Measurements from ENCODE around the gene ANKRD45.
A peak's percentile ranks its signal among the peaks of the same experiment; 100 is the strongest.
"Not testable (repeated sequence)": the region's sequence is repeated elsewhere in the genome, so short reads cannot be mapped to it uniquely, and the experiment has no call there.

ANKRD45 gene

GRCh38 chr1:173642450-173643139, 27.1 kb downstream of the ANKRD45 start:
- DNase-seq (ENCODE audit: low read depth) = peak; percentile 35

DNA sequence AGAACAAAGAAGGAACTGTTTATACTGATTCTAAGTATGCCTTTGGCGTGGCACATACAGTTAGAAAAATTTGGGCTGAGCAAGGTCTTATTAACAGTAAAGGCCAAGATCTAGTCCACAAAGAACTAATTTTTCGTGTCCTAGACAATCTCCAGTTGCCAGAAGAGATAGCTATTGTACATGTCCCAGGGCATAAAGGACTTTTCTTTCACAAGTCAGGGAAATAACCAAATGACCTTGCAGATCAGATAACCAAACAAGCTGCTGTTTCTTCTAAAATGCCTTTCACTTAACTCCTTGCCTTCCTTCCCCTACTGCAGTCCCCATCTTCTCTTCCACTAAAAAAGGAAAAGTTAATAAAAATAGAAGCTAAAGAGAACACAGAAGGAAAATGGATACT, 30.5 kb downstream of the ANKRD45 start:
- no peak for DNase-seq (ENCODE audit: low read depth)

- DNase-seq (ENCODE audit: low read depth) = no peak
These were observed 31.3 kb downstream of the ANKRD45 start for GRCh38 chr1:173638043-173639021.

DNA sequence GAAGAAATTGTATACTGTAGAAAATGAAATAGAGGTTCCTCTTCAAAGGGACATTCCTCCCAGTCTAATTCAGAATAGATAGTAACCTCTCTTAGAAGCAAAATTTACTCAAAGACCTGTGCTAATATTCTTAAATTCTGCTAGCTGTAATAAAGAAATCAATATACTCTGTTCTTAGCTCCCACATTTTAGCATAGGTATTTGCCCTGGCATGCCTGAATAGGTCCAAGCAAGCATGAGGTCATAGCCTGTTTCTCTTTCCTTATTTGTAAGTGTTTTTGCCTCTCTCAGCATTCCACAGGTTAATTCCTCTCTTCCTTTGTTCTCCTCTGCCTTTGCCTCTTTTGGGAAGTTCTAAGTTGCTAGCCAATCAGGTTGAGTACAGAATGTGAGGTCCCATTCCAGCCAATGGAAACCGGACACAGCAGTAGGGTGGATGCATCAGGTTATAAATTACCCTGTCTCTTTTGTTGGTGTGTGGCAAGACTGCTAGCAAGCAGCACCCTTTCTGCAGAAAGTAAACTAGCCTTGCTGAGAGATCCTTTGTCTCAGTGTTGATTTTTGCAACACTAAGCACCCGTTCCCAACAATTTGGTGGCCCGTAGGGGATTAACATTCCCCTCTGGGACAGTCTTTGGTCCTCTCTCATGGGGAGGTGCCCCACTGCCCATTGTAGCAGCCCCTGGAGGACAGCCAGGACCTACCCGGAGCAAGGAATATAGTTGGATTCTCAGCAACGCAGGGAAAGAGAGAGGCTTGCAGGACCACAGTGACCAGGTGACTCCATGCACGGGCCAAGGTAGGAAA, 32.2 kb downstream of the ANKRD45 start:
- not testable (repeated sequence) for DNase-seq (ENCODE audit: low read depth)

DNA sequence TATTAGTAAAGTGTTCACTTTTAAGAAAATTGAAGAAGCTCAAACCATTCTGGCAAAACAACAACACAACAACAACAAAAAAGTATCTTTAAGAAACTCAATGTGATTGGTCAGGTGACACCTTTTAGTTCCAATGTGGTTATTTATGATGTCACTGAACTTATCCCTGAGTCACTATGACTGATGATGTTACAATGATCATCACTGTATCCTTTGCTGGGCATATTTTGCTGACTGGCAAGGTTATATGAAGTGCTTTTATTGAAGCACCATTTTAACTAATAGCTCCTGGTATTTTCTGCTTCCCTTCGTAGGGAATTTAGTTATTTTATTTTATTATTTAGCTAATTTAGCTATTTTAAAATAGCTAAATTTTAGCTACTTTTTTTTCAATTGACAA, 34.5 kb downstream of the ANKRD45 start, which contains the start of gene TEX50:
Gene TEX50, plus strand, starts transcription at position 223 of the 400 bp plus-strand sequence. CDS start 184 bp downstream, outside the sequence.
- no peak for DNase-seq (ENCODE audit: low read depth)

GRCh38 chr1:173628888-173629287, 40.8 kb downstream of the ANKRD45 start:
- DNase-seq (ENCODE audit: low read depth) = no peak

- DNase-seq (ENCODE audit: low read depth) = no peak
These were observed 42.4 kb downstream of the ANKRD45 start for GRCh38 chr1:173627269-173627668.

DNA sequence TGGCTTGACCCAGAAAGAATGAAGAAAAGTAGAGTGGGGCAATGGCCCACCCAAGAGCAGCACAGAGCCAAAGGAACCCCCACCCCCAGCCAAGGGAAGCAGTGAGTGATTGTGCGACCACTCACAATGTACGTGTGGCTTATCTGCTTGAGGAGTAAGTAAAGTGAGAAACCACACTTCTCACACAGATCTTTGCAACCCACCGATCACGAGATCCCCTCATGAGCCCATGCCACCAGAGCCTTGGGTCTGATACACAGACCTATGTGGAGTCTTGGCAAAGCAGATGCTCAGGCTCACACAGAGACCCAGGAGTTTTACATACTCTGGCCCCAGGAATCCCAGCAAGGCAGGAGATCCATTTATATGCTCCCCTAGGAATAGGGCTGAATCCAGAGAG, 52.8 kb downstream of the ANKRD45 start:
- no peak for DNase-seq (ENCODE audit: low read depth)

DNA sequence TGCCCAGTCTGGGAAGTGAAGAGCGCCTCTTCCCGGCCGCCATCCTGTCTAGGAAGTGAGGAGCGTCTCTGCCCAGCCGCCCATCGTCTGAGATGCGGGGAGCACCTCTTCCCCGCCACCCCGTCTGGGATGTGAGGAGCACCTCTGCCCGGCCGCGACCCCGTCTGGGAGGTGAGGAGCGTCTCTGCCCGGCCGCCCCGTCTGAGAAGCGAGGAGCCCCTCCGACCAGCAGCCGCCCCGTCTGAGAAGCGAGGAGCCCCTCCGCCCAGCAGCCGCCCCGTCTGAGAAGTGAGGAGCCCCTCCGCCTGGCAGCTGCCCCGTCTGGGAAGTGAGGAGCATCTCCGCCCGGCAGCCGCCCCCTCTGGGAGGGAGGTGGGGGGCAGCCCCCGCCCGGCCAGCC, 56.6 kb downstream of the ANKRD45 start:
- not testable (repeated sequence) for DNase-seq (ENCODE audit: low read depth)

- DNase-seq (ENCODE audit: low read depth) = no peak
These were observed 61.0 kb downstream of the ANKRD45 start for GRCh38 chr1:173608503-173609216.

DNA sequence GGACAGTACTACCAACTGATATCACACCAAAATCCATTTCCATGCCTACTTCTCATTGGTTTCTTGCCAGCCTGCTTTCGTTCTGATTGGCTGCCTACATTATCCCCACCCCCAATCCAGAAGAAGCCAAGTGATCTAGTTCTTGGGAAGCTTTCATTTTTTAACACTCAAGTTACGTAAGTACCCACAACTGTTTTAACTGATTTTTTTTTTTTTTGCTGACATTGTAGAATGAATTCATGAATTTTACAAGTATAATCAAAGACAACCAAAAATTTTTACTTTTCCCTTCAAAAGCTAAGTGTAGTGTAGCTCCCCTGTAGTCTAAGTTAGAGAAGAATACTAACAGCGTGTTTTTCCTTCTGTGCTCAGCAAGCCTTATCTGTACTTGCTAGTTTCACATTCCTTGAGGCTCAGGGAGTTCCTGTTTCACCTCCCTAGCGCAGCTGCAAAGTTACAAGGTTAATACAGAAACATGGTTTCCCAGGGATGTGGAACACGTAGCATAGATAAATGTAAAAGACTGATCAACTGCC, 66.5 kb downstream of the ANKRD45 start, which contains the start of gene SLC9C2:
Gene SLC9C2, minus strand, starts transcription at position 17 of the 536 bp plus-strand sequence. CDS start 1,296 bp downstream, outside the sequence.
- DNase-seq (ENCODE audit: low read depth) = peak; percentile 76

DNA sequence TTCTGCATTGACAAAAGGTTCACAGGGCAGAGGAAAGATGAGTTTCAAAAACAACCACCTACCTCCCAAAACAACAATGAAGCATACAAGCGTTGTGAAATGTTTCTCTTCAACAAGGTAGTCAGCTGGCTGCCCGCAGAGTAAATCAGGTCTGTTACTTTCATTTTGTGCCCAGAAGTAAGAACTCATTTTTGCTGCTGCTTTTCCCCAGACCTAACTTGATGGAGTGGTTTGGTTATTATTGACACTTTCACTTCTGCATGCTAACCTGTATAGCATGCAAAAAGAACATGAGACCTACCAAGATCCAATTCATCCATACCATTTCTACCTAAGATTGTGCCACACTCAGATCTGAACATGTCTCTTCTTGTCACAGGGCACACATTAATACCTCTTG, 68.1 kb downstream of the ANKRD45 start:
- no peak for DNase-seq (ENCODE audit: low read depth)

DNA sequence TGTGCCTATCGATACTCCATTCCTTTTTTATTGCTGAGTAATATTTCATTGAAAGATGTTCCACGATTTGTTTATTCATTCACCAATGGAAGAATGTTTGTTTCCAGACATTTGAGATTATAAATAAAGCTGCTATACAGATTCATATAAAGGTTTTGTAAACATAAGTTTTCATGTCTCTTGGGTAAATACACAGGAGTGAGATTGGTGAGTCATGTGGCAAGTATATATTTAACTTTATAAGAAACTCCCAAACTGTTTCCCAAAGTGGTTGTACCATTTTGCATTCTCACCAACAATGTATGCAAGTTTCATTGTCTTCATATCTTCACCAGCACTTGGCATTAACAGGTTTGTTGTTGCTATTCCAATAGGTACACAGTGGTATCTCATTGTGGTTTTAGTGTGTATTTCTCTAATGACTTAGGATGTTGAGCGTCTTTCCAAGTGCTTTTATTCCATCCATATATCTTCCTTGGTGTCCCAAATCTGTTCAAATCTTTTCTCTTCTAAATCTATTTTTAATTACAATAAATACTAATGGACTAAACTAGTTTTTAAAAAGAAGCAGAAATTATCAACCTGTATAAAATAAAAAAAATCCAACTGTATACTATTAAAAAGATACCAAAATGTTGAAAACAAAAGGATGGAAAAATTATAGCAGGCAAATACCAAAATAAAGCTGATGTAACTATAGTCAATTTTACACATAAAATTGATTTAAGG, 73.4 kb downstream of the ANKRD45 start:
- no peak for DNase-seq (ENCODE audit: low read depth)

DNA sequence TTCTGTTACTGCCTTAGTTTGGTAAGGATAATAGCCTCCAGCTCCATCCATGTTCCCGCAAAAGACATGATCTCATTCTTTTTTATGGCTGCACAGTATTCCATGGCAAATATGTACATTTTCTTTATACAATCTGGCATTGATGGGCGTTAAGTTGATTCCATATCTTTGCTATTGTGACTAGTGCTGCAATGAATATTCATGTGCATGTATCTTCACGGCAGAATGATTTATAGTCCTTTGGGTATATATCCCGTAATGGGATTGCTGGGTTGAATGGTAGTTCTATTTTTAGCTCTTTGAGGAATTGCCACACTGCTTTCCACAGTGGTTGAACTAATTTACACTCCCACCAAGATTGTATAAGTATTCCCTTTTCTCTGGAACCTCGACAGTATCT, 78.5 kb downstream of the ANKRD45 start:
- DNase-seq (ENCODE audit: low read depth) = not testable (repeated sequence)

- DNase-seq (ENCODE audit: low read depth) = no peak
These were observed 79.1 kb downstream of the ANKRD45 start for GRCh38 chr1:173590557-173590956.

DNA sequence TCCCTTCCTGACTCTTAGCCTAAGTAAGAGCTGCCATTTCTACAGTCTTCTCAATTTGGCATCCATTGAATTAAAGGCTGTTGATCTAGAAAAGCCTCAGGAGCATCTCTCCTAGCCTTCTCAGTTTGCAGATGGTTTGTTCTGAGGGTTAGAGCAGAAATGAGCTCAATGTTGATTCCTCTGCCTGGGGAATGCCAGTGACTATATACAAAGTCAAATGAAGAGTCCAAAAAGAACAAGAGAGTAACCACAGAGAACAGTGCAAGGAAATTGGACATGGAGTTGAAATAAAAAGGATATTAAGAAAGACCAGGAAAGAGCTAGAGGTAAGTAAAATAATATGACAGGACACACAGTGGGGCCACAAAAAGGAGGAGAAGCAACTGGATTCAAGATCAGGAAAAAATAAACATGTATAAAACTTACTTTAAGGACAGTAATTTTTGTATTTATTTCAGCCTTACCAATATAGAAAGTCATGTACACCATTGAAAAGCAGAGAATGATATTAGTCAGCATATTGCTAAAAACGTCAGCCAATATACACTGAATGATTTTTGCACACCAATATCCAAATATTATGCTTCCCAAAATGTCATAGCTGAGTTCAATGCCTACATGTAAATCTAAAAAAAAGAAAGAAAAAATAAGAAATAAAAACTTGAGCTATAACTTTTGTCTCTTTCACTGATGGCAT, 88.1 kb downstream of the ANKRD45 start:
- no peak for DNase-seq (ENCODE audit: low read depth)

DNA sequence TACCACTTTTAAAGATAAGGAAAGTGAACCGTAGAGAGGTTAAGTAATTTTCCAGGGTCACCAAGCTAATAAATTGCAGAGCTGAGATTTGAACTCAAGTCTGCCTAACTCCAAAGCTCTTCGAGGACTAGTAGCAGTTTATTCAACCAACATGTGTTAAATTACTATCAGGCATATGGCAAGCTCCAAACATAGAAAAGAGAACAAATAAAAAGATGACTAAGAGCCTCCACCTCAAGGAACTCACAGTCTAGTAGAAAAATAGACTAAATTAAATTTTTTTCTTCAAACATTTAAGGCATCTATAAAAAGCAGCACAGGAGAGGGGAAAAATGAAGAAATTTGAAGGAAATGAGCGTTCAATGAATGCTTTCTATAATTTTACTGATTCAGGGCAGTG, 89.0 kb downstream of the ANKRD45 start:
- DNase-seq (ENCODE audit: low read depth) = no peak

DNA sequence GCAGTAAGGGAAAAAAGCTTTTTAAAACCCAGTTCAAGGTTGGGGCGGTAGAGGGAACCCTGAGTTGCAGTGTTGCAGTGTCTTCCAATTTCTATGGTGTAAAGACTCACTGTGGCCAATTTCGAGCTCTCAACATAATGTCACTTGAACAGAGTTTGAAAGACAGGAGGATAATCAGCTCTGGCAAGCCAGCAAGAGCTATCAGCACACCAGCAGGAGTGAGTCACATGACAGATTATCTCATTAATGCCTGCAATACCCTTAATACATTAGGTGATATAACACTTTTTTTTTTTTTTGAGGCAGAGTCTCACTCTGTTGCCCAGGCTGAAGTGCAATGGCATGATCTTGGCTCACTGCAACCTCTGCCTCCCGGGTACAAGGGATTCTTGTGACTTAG, 89.6 kb downstream of the ANKRD45 start:
- no peak for DNase-seq (ENCODE audit: low read depth)

GRCh38 chr1:173573596-173573995, 96.1 kb downstream of the ANKRD45 start:
- peak; percentile 29 for DNase-seq (ENCODE audit: low read depth)
